Heart left ventricle (tissue), 13 donors: ENCODE results near the gene SZRD1.

ENCODE experiments used
- CTCF ChIP-seq, 12 donors: fragments of 200-600 bp; sonication (generic) in 4 of 12; IDR thresholded peaks; one replicate each; pipeline versions ENCODE4 v1.5.0 to v1.8.0; 2018 to 2022; ENCODE audit warnings: antibody characterized with exemption in 12 of 12, mild to moderate bottlenecking in 5 of 12
- POLR2A ChIP-seq, 2 donors: fragments of 450-650 bp; IDR thresholded peaks; one replicate each; pipeline ENCODE4 v1.6.1; 2017; ENCODE audit warnings: antibody characterized with exemption in 2 of 2, mild to moderate bottlenecking in 2 of 2, moderate library complexity in 2 of 2
- donor health status: ischemic (EF 13 %, LVEDD 7.1; RV severe dilation, severe dysfunction).
- donor health status: DM: no; HTN: yes; CAD: no.
- donor health status: DM: no; HTN: no; CAD: no.
- donor health status: ischemic (EF 25% LVEDD 6.9; RV normal size, moderate dysfunction).
- donor health status: ischemic (EF 25% LVEDD 5.7; RV mildly dilated, moderate dysfunction).
- donor health status: ischemic (EF 35%, LVEDD 5.7; RV mildly dilated, moderate dysfunction).
- donor health status: nonischemic (EF 11% LVEDD 7.7; RV severe dilation, severe dysfunction).
- donor health status: DM: yes; HTN: yes; CAD: no.
- donor health status: PGD.
- donor health status: ischemic (EF 29% LVEDD 5.4; RV normal size, mild dysfunction).
- donor health status: nonischemic (EF 23%, LVEDD 6.1; RV moderate dilation, normal function).

- TF ChIP-seq POLR2A (IDR thresholded peaks at IDR 0.05), result peak in 1 of 2 donors; percentile 96
- TF ChIP-seq CTCF (IDR thresholded peaks at IDR 0.05), result peak in 11 of 12 donors; percentile 23 to 78 (median 54)
Observed at GRCh38 chr1:16351994-16352841, 14.8 kb upstream of the SZRD1 start, which contains the start of gene FBXO42.
